ENCODE results near the gene ANKRD39. TPM values are rescaled to one million over a fixed set of nuclear protein-coding genes. Genes with fewer than 3 reads are reported as not detected.

The ANKRD39 gene
- total RNA-seq, 4 donors from 2014 or later = 13.3 to 20.4 (median 17.1) TPM

DNA sequence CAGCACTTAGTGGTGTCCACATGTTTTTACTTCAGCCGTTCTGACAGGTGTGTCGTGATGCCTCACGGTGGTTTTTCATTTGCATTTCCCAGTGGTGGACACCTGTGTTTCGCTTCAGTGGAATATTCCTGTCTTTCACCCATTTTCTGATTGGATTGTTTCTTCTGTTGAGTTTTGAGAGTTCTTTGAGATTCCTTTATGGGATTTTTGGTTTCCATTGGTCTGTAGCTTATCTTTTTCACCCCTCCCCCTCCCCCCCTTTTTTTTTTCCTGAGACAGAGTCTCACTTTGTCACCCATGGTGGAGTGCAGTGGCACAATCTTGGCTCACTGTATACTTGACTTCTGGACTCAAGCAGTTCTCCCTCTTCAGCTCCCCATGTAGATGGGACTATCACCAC is 22.0 kb downstream of the ANKRD39 start:
- ATAC-seq = no peak
- Histone ChIP-seq H3K9me3 (no peaks in the 10 kb centered on the region), H3K27ac (no peak overlapping the region), H3K4me1 (peaks cover 0 to 25% (median 5%) of the 10 kb centered on the region in 3 donors), H3K36me3 (peaks cover 0 to 93% of the 10 kb centered on the region in 2 donors), H3K27me3 (no peaks in the 10 kb centered on the region), H3K4me3 (no peak overlapping the region)
- TF ChIP-seq, protein P1, sequence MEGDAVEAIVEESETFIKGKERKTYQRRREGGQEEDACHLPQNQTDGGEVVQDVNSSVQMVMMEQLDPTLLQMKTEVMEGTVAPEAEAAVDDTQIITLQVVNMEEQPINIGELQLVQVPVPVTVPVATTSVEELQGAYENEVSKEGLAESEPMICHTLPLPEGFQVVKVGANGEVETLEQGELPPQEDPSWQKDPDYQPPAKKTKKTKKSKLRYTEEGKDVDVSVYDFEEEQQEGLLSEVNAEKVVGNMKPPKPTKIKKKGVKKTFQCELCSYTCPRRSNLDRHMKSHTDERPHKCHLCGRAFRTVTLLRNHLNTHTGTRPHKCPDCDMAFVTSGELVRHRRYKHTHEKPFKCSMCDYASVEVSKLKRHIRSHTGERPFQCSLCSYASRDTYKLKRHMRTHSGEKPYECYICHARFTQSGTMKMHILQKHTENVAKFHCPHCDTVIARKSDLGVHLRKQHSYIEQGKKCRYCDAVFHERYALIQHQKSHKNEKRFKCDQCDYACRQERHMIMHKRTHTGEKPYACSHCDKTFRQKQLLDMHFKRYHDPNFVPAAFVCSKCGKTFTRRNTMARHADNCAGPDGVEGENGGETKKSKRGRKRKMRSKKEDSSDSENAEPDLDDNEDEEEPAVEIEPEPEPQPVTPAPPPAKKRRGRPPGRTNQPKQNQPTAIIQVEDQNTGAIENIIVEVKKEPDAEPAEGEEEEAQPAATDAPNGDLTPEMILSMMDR (IDR thresholded peaks at IDR 0.05) = no peak
- TF ChIP-seq EP300 (IDR thresholded peaks at IDR 0.05) (no peak), POLR2AphosphoS5 (IDR thresholded peaks at IDR 0.05) (no peak), POLR2A (IDR thresholded peaks at IDR 0.05) (no peak)
- 87 to 94% methylated on average over 3 to 4 of the region's 4 CpGs for WGBS, 2 donors (ENCODE audit: low coverage in 1 of 2)

DNA sequence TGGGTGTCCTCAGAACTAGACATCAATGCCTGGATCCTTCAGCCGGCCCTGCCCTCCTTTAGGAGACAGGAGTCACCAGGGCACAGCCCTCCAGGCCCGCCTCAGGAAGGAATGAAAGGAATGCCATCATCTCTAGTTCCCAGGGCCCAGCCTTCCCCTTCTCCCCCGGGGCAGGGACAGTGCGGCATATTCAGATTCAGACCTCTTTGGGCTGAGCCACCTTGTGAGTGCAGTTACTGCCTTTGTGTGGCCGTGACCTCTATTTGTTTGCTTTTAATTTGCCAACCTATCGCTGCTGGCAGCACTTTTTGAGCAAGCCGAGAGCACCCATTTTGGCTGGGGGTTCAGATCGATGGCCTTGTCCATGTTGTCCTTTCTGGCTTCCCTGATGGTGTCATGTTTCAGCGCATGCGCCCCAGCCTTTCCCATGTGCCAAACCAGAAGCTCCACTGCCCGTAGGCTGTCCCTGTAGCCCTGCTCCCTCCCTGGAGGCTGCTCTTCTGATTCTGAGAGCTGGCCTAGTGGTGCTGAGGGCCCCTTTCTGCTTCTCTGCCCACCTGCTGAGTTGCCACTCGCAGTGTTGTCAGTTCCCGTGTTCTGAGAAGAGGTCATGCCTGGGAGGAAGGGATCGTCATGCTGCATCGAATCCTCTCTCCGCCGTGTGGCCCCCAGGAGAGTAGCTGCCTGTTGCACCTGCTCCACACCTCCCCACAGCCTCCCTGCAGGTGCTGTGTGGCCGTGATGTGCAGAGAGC is 24.9 kb downstream of the ANKRD39 start:
- Histone ChIP-seq H3K27ac (peak overlapping the region in 3 of 4 donors; percentile 45 to 62 (median 58)), H3K9me3 (no peaks in the 10 kb centered on the region), H3K36me3 (peaks cover 0 to 96% of the 10 kb centered on the region in 2 donors), H3K4me3 (no peak overlapping the region), H3K4me1 (peaks cover 0 to 14% (median 5%) of the 10 kb centered on the region in 3 donors), H3K27me3 (no peaks in the 10 kb centered on the region)
- ATAC-seq = peak; percentile 38
- 27 to 51% methylated on average over 10 to 12 of the region's 18 CpGs for WGBS, 2 donors (ENCODE audit: low coverage in 1 of 2)
- no peak for TF ChIP-seq EP300 (IDR thresholded peaks at IDR 0.05)
- no peak for TF ChIP-seq POLR2A (IDR thresholded peaks at IDR 0.05)
- TF ChIP-seq, protein P1 (IDR thresholded peaks at IDR 0.05) = no peak
- no peak for TF ChIP-seq POLR2AphosphoS5 (IDR thresholded peaks at IDR 0.05)

DNA sequence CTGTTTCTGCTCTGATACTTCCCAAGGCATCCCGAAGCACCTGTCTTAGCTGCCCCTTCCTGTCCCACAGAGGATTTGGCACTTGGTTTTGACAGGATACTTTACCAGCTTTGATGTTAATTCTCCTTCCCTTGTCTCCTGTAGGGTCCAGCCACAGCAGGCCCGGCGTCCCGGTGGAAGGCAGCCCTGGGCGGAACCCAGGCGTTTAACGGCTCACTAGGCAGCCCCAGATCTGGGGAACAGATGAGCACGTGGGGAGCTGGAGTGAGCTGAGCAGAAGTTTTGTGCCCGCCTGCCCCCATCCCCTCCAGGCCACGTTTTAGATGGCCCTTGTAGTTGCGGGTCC is 25.4 kb downstream of the ANKRD39 start:
- Histone ChIP-seq H3K4me3 (no peak overlapping the region), H3K27me3 (no peaks in the 10 kb centered on the region), H3K9me3 (no peaks in the 10 kb centered on the region), H3K4me1 (peaks cover 0 to 14% (median 5%) of the 10 kb centered on the region in 3 donors), H3K27ac (peak overlapping the region in 3 of 4 donors; percentile 45 to 62 (median 58)), H3K36me3 (peaks cover 0 to 96% of the 10 kb centered on the region in 2 donors)
- no CpG with 5 or more reads among the region's 11 CpGs for WGBS, 2 donors (ENCODE audit: low coverage in 1 of 2)
- no peak for ATAC-seq
- TF ChIP-seq EP300 (IDR thresholded peaks at IDR 0.05) (no peak), POLR2AphosphoS5 (IDR thresholded peaks at IDR 0.05) (no peak), POLR2A (IDR thresholded peaks at IDR 0.05) (no peak)
- TF ChIP-seq, protein P1 (IDR thresholded peaks at IDR 0.05) = no peak

DNA sequence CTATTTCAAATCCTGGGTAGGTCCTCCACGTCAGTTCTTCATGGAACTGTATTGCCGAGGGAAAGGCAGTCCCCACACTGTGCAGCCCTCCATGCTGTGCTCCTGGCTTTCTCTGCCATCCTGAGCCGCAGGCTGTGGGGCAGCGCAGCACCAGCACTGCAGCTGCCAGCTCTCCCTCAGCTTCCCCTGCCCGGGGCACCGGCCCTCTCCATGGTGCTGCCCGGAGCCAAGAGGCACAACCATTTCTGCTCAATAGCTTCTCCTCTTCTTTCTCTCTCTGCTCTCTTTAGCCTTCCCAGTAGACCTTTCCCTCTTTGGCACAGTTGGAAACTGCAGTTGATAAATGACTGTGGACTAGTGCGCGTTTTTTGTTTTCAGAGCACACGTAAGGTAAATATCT is 26.1 kb downstream of the ANKRD39 start:
- peak overlapping the region in 3 of 4 donors; percentile 45 to 62 (median 58) for H3K27ac ChIP-seq
- H3K4me3 ChIP-seq = no peak overlapping the region
- H3K27me3 ChIP-seq = no peaks in the 10 kb centered on the region
- H3K9me3 ChIP-seq = no peaks in the 10 kb centered on the region
- no peak for TF ChIP-seq POLR2A (IDR thresholded peaks at IDR 0.05)
- TF ChIP-seq, protein P1 (IDR thresholded peaks at IDR 0.05) = no peak
- TF ChIP-seq EP300 (IDR thresholded peaks at IDR 0.05) = no peak
- no peak for TF ChIP-seq POLR2AphosphoS5 (IDR thresholded peaks at IDR 0.05)
- 54 to 73% methylated on average over 4 to 7 of the region's 10 CpGs for WGBS, 2 donors (ENCODE audit: low coverage in 1 of 2)
- H3K36me3 ChIP-seq = peaks cover 0 to 96% of the 10 kb centered on the region in 2 donors
- H3K4me1 ChIP-seq = peaks cover 0 to 14% (median 5%) of the 10 kb centered on the region in 3 donors
- ATAC-seq = no peak

DNA sequence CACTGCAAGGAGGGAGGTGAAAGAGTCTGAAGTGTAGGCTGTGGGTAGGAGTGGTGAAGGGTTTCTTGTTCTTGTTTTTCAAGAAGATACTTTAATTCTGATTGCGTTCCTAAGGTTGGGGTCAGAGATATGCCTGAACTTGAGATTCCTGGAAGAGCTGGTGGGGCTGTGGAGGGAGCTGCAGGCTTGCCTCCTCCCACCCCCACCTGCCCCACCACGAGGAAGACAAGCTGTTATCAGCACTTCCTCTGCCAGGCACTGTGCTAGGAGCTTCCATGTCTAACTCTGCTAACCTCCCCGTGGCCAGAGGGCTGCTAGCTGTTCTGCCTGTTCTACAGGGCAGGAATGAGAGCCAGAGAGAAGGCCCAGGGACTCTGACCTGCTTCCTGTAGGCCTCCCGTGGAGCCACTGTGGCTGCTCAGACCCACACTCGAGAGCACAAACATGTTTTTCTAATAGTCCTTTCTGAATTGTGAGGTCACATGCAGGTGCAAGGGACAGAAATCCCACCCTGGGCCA is 27.7 kb downstream of the ANKRD39 start:
- H3K9me3 ChIP-seq = no peaks in the 10 kb centered on the region
- H3K4me3 ChIP-seq = no peak overlapping the region
- peaks cover 0 to 15% (median 5%) of the 10 kb centered on the region in 3 donors for H3K4me1 ChIP-seq
- no peaks in the 10 kb centered on the region for H3K27me3 ChIP-seq
- 50 to 67% methylated on average over 1 to 2 of the region's 5 CpGs for WGBS, 2 donors (ENCODE audit: low coverage in 1 of 2)
- ATAC-seq = no peak
- no peak overlapping the region for H3K27ac ChIP-seq
- TF ChIP-seq POLR2A (IDR thresholded peaks at IDR 0.05) (no peak), POLR2AphosphoS5 (IDR thresholded peaks at IDR 0.05) (no peak), EP300 (IDR thresholded peaks at IDR 0.05) (no peak)
- TF ChIP-seq, protein P1 (IDR thresholded peaks at IDR 0.05) = no peak
- H3K36me3 ChIP-seq = peaks cover 0 to 100% of the 10 kb centered on the region in 2 donors

Measured in gastroesophageal sphincter (tissue), 4 donors.